ENCODE results near the gene PSMC3. TPM values are rescaled to one million over a fixed set of nuclear protein-coding genes. Genes with fewer than 3 reads are reported as not detected.
A peak's percentile ranks its signal among the peaks of the same experiment; 100 is the strongest.

Gene PSMC3
- total RNA-seq, 2 experiments from 2014 or later: 143 to 148 TPM

DNA sequence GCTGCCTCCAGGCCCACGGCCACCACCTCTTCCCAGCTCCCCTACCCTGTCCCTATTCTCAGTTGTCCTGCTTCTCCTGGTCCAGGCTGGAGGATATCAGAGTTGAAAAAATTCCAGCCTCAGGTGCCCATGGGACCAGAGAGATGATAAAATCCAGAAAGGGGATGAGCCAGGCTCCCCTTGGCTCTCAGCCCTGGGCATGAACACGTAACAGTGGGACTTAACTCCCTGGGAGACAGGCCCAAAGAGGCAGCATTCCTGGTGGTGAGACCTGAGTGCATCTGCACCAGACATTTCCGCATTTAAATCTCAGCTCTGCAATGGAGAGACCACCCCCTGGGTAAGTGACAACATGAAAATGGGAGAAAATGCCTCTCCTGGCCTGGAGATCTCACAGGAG lies 28.2 kb downstream of the PSMC3 start:
- Mint-ChIP-seq H3K4me1 (ENCODE audit: low read depth) (peaks cover 25% of the 10 kb centered on the region), H3K4me3 (no peak overlapping the region), H3K36me3 (no peaks in the 10 kb centered on the region), H3K27ac (no peak overlapping the region), H3K27me3 (no peaks in the 10 kb centered on the region), H3K9me3 (no peaks in the 10 kb centered on the region)
- POLR2A ChIA-PET: no interaction called here
- DNase-seq: no peak
- intact Hi-C loops (cut with micrococcal nuclease): no loop called here
- CTCF ChIA-PET: interaction anchor here (0.8 to 6.6 kb wide), 3 partner anchors 10 to 25 kb away, joined by 3 to 43 read pairs (median 3); no protein-coding TSS in a partner anchor

DNA sequence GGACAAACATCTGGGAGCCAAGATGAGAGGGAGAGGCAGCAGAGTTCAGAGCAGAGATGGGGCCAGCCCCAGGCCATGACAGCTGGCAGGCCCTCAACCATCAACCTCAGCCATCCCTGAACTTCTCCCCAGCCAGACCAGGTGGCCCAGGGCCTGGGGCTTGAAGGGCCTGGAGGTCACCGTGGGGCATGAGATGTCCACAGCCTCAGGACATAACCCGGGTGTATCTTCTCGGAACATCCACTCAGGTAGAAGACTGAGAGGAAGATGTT lies 30.3 kb downstream of the PSMC3 start:
- H3K4me3 Mint-ChIP-seq: no peak overlapping the region
- CTCF ChIA-PET: no interaction called here

DNA sequence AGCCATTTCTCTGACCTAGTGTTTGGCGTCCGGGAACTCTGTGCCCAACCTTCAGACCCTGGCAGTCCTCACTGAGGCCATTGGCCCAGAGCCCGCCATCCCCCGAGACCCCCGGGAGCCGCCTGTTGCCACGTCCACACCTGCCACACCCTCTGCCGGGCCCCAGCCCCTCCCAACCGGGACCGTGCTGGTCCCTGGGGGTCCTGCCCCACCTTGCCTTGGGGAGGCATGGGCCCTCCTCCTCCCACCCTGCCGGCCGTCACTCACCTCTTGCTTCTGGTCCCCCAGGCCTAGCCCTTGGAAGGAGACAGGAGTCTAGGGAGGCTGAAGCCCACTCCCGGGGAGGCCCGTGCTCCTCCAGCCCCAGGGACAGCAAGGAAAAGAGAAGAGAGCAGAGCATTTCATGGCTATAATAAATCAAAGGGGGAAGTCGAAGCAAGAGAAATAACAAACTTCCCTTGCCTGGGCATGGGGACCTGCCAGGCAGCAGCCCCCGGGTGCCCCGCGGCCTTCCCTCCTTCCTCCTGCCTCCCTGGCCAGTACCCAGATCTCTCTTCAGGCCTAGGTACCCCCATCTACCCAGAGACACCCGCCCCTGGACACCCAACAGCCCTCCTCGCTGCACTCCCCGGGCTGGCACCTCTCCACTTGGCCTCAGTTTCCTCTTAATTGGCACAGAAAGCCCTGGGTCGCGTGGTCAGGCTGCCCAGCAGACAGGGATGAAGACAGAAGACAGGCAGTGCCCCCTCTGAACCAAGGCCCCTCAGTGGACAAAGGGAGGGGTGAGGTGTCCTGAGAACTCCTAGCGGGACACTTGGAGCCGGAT lies 30.8 kb downstream of the PSMC3 start:
- Mint-ChIP-seq H3K4me1 (ENCODE audit: low read depth) (peaks cover 22% of the 10 kb centered on the region), H3K27me3 (no peaks in the 10 kb centered on the region), H3K9me3 (no peaks in the 10 kb centered on the region), H3K27ac (peak overlapping the region; percentile 82), H3K4me3 (no peak overlapping the region), H3K36me3 (no peaks in the 10 kb centered on the region)
- CTCF ChIA-PET: interaction anchor here (0.7 kb wide), 1 partner anchor 17 kb away, joined by 3 read pairs; no protein-coding TSS in a partner anchor
- DNase-seq: no peak
- intact Hi-C loops (cut with micrococcal nuclease): no loop called here
- POLR2A ChIA-PET: interaction anchor here (0.6 kb wide), 2 partner anchors 59 to 169 kb away, joined by 3 read pairs; no protein-coding TSS in a partner anchor

More for the DNA sequence above, 30.3 kb downstream of the PSMC3 start:
- peaks cover 25% of the 10 kb centered on the region for H3K4me1 Mint-ChIP-seq (ENCODE audit: low read depth)
- no peaks in the 10 kb centered on the region for H3K27me3 Mint-ChIP-seq
- POLR2A ChIA-PET: no interaction called here
- intact Hi-C loops (cut with micrococcal nuclease): no loop called here
- H3K36me3 Mint-ChIP-seq: no peaks in the 10 kb centered on the region
- peak overlapping the region; percentile 82 for H3K27ac Mint-ChIP-seq
- no peaks in the 10 kb centered on the region for H3K9me3 Mint-ChIP-seq
- no peak for DNase-seq

DNA sequence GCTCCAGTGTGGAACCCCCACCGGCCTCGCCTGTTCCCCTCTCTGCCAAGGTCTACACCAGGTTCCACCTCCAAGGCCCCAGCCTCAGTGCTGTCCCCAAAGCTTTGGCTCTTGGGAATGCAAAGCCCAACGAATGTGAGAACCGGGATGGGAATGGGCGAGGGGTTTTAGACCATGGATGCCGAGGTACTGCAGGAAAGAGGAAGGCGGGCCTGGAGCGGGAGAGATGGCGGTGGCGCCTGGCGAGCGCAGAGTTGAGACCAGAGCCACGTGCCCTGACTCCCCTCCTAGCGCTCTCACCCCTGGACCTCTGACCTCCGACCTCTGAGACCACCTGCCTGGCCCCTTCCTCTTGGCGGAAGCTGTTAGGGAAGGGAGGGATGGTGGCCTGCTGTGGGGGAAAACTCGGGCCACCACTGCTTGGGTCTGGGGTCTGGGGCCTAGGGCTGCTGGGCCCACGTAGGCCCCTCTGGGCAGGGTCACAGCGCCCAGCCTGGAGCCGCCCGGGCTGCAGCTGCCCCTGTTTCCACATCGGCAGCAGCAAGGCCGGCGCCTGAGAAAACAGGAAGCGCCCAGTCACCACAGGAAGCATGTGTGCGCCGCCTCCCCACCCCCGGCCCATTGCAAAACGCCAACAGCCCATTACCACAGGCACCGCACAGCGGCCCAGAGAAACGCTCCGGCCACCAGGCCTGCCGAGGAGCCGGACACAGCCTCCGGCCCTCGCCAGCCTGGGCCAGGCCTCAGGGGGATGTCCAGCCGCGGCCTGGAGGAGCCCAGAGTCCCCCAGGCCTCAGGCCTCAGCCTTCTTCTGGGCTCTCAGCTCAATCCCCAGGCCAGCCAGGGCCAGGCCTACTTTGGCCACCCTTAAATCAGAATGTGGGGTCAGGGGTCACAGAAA lies 31.7 kb downstream of the PSMC3 start:
- peak overlapping the region; percentile 82 for H3K27ac Mint-ChIP-seq
- intact Hi-C loops (cut with micrococcal nuclease): loop anchor here (1.0 kb wide), 1 partner anchor 14 kb away; the partner anchor contains the start of gene SLC39A13
- no peaks in the 10 kb centered on the region for H3K9me3 Mint-ChIP-seq
- POLR2A ChIA-PET: interaction anchor here (0.6 to 1.4 kb wide), 3 partner anchors 58 to 373 kb away, joined by 3 read pairs; partner anchors contain the start of gene FNBP4
- H3K4me1 Mint-ChIP-seq (ENCODE audit: low read depth): peaks cover 23% of the 10 kb centered on the region
- peak; percentile 76 for DNase-seq
- no peaks in the 10 kb centered on the region for H3K36me3 Mint-ChIP-seq
- H3K27me3 Mint-ChIP-seq: no peaks in the 10 kb centered on the region
- CTCF ChIA-PET: interaction anchor here (0.7 to 3.3 kb wide), 2 partner anchors 18 to 20 kb away, joined by 3 to 20 read pairs; no protein-coding TSS in a partner anchor
- peak overlapping the region; percentile 52 for H3K4me3 Mint-ChIP-seq

DNA sequence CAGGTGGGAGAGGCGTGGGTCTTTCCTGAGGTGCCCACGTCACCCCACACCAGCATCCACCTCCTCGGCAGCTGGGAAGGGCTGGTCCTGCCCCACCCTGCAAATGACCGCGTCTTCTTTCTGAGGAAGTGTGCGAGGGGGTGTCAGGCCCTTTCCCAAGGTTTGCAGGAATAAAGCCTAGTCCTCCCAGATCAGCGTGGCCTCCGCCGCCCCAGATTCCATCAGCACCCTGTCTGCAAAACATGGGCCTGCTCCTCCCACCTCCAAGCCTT lies 32.3 kb downstream of the PSMC3 start:
- Mint-ChIP-seq H3K4me1 (ENCODE audit: low read depth) (peaks cover 25% of the 10 kb centered on the region), H3K9me3 (no peaks in the 10 kb centered on the region), H3K4me3 (no peak overlapping the region), H3K36me3 (no peaks in the 10 kb centered on the region), H3K27me3 (no peaks in the 10 kb centered on the region), H3K27ac (peak overlapping the region; percentile 82)
- CTCF ChIA-PET: interaction anchor here (1.9 to 3.3 kb wide), 2 partner anchors 18 to 20 kb away, joined by 9 to 20 read pairs; no protein-coding TSS in a partner anchor
- intact Hi-C loops (cut with micrococcal nuclease): loop anchor here (1.0 kb wide), 1 partner anchor 14 kb away; the partner anchor contains the start of gene SLC39A13
- no peak for DNase-seq
- POLR2A ChIA-PET: interaction anchor here (1.4 kb wide), 1 partner anchor 373 kb away, joined by 3 read pairs; the partner anchor contains the start of gene FNBP4

DNA sequence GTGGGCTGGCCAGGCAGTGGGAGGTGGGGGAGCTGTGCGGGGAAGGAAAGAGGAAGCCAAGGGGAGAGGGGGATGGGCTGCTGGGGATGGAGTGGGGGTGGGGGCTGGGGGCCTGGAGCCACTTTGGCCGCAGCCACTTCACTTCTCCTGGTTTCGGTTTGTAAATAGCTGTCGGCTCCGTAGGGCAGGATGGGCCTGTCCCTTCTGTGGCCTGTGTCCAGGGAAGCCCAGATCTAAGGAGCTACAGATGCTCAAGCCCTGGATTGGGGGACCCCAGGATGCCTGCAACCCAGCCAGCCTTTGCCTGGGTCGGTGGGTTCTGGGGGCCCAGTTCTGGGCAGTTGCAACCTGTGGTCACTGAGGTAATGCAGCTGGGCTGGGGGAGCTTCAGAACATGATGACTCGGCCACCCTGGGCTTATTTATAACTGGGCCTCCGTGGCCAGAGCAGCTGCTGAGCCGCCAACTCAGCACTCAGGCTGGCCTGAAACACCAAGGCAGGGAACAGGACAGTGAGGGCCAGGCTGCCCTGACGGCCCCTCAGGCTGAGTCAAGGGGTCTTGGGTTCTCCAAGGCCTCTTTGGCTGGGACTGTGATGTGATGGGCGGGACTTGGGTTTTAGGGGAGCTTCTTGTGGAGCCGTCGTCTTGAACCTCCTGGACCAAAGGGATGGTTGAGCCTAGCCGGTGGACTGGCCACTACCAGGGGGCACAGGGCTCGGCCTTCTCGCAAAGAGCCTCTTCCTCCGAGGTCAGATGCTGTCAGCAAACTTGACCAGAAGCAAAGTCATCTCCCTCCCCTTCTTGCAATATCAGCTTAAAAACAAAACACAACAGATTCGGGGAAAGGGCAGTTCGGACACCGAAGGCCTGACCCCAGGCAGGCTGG lies 32.8 kb downstream of the PSMC3 start:
- ChIA-PET POLR2A (interaction anchor here (1.4 kb wide), 1 partner anchor 374 kb away, joined by 3 read pairs; the partner anchor contains the start of gene FNBP4), CTCF (interaction anchor here (1.9 to 3.3 kb wide), 2 partner anchors 19 kb away, joined by 9 to 20 read pairs; no protein-coding TSS in a partner anchor)
- intact Hi-C loops (cut with micrococcal nuclease): loop anchor here (1.0 kb wide), 1 partner anchor 15 kb away; the partner anchor contains the start of gene SLC39A13
- H3K4me3 Mint-ChIP-seq: no peak overlapping the region
- H3K9me3 Mint-ChIP-seq: no peaks in the 10 kb centered on the region
- no peak for DNase-seq
- H3K36me3 Mint-ChIP-seq: no peaks in the 10 kb centered on the region
- H3K27ac Mint-ChIP-seq: peak overlapping the region; percentile 82
- peaks cover 25% of the 10 kb centered on the region for H3K4me1 Mint-ChIP-seq (ENCODE audit: low read depth)
- H3K27me3 Mint-ChIP-seq: no peaks in the 10 kb centered on the region

DNA sequence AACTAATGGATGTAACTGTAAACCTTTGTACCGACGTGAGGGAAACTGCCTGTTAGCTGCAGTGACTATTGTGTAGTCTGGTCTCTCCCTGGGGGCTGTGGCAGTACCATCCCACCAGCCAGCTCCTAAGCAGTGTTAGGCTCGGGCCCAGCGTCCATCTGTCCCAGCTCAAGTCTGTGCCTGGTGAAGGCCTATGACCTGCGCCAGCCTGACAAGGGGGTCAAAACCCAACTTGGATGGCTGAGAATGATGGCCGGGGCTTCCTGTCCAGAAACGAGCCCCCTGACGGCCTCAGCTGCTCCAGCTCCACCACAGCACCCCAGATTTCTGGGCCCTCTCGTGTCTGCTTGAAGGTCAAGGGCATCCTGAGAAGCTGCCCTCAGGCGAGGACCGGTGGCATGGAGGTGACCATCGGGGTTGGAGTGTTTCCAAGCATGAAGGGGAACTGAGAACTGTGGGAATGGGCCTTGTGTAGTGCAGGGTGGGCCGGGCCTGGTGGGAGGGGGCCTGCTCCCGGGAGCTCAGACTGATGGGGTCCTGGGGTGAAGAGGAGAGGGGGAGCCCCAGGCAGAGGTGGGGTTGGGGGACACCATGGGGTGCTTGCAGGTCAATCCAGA lies 33.6 kb downstream of the PSMC3 start:
- intact Hi-C loops (cut with micrococcal nuclease): no loop called here
- DNase-seq: no peak
- H3K36me3 Mint-ChIP-seq: no peaks in the 10 kb centered on the region
- no peaks in the 10 kb centered on the region for H3K27me3 Mint-ChIP-seq
- peaks cover 25% of the 10 kb centered on the region for H3K4me1 Mint-ChIP-seq (ENCODE audit: low read depth)
- POLR2A ChIA-PET: no interaction called here
- H3K27ac Mint-ChIP-seq: no peak overlapping the region
- H3K9me3 Mint-ChIP-seq: no peaks in the 10 kb centered on the region
- no peak overlapping the region for H3K4me3 Mint-ChIP-seq
- CTCF ChIA-PET: interaction anchor here (0.6 to 3.3 kb wide), 4 partner anchors 18 to 104 kb away, joined by 3 to 20 read pairs (median 6); no protein-coding TSS in a partner anchor

DNA sequence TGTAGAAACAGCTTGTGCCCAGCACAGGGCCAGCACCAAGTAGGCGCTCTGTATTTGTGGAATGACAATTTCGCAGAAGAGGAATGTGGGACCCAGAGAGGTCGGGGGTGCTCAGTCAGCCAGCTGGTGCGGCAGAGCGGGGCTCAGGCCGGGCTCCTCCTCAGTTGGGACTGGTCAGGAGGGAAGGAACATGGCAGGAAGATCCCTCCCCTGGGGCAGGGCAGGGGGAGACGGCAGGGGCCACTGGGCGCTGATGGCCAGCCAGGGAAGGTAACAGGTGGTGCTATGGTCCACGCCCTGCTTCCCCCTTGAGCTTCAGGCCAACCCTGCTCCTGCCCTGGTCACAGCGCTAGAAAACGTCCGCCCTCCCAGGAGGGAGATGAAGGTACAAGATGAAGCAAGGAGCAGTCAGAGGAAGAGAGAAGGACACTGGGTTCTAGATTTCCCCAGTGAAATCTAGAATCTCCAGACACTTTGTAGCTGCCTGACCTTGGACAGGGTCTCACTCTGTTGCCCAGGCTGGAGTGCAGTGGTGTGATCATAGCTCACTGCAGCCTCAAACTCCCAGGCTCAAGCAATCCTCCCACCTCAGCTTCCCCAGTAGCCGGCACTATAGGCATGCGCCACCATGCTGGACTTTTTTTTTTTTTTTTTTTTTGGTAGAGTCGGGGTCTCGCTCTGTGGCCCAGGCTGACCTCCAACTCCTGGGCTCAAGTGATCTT lies 34.4 kb downstream of the PSMC3 start:
- H3K27me3 Mint-ChIP-seq: no peaks in the 10 kb centered on the region
- H3K9me3 Mint-ChIP-seq: no peaks in the 10 kb centered on the region
- H3K27ac Mint-ChIP-seq: no peak overlapping the region
- no peaks in the 10 kb centered on the region for H3K36me3 Mint-ChIP-seq
- ChIA-PET POLR2A (no interaction called here), CTCF (interaction anchor here (0.7 to 3.3 kb wide), 3 partner anchors 18 to 103 kb away, joined by 4 to 20 read pairs (median 9); no protein-coding TSS in a partner anchor)
- no peak for DNase-seq
- intact Hi-C loops (cut with micrococcal nuclease): no loop called here
- no peak overlapping the region for H3K4me3 Mint-ChIP-seq
- H3K4me1 Mint-ChIP-seq (ENCODE audit: low read depth): peaks cover 25% of the 10 kb centered on the region

DNA sequence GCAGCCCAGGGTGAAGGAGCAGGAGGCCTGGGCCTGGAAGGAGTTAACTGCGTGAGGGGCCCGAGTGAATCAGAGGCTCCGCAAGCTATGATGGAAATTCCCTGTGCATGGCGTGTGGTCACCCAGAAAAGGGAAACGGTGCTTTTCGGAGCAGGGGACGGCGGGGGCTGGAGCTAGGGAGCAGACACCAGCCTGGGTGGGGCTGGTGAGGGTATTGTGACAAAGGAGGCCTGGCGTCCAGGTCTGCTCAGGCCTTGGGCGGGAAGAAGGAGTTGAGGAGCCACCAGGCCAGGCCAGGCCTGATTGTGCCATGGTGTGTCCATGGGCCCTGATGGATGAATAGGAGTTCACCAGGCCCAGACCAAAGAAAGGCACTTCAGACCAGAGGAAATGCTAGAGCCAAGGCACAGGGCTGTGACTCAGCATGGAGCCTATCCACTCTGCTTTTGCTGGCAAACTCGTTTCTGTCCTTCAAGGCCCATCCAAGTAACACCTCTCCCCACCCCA lies 35.1 kb downstream of the PSMC3 start:
- no peaks in the 10 kb centered on the region for H3K27me3 Mint-ChIP-seq
- H3K4me1 Mint-ChIP-seq (ENCODE audit: low read depth): peaks cover 25% of the 10 kb centered on the region
- CTCF ChIA-PET: interaction anchor here (4.3 kb wide), 1 partner anchor 17 kb away, joined by 20 read pairs; no protein-coding TSS in a partner anchor
- POLR2A ChIA-PET: interaction anchor here (0.8 kb wide), 1 partner anchor 9 kb away, joined by 4 read pairs; no protein-coding TSS in a partner anchor
- no peaks in the 10 kb centered on the region for H3K9me3 Mint-ChIP-seq
- no peak overlapping the region for H3K4me3 Mint-ChIP-seq
- no peak for DNase-seq
- H3K36me3 Mint-ChIP-seq: no peaks in the 10 kb centered on the region
- no peak overlapping the region for H3K27ac Mint-ChIP-seq
- intact Hi-C loops (cut with micrococcal nuclease): no loop called here

DNA sequence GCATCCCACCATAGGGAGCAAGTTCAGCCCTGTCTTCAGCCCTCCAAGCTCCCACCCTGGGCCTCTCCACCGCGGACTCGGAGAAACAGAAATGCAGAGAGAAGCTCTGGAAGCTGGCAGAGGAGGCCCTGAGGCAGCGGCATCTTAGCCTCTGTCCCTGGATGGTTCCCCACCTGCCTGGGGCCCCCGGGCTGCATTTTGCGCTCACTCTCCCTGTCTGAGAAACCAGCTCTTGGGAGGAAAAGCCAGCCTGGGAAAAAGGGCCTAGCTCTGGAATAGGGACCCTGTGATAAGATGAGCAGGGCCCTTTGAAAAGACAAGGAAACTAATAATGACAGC lies 35.8 kb downstream of the PSMC3 start:
- no peaks in the 10 kb centered on the region for H3K9me3 Mint-ChIP-seq
- no peak for DNase-seq
- H3K4me1 Mint-ChIP-seq (ENCODE audit: low read depth): peaks cover 22% of the 10 kb centered on the region
- H3K36me3 Mint-ChIP-seq: no peaks in the 10 kb centered on the region
- no peak overlapping the region for H3K27ac Mint-ChIP-seq
- no peaks in the 10 kb centered on the region for H3K27me3 Mint-ChIP-seq
- H3K4me3 Mint-ChIP-seq: no peak overlapping the region
- POLR2A ChIA-PET: interaction anchor here (0.8 kb wide), 1 partner anchor 9 kb away, joined by 4 read pairs; no protein-coding TSS in a partner anchor
- intact Hi-C loops (cut with micrococcal nuclease): no loop called here
- CTCF ChIA-PET: interaction anchor here (1.9 to 4.3 kb wide), 2 partner anchors 17 to 22 kb away, joined by 6 to 20 read pairs; no protein-coding TSS in a partner anchor
